Brain microvascular endothelial cell (primary cell): ENCODE data around the gene SEMA3A.

Experiments used
- DNase-seq: peaks from one replicate; pipeline ENCODE4 v3.0.0-alpha.2; 2020
- H3K27ac ChIP-seq: fragments of 250-450 bp; sonication (Bioruptor Pico); 2 replicates; pipeline ENCODE4 v1.5.1; 2020; ENCODE audit warnings: mild to moderate bottlenecking, moderate library complexity
- H3K27me3 ChIP-seq: fragments of 250-450 bp; sonication (Bioruptor Pico); replicated peaks from 2 replicates; pipeline ENCODE4 v1.5.1; 2020; ENCODE audit warnings: mild to moderate bottlenecking
- H3K36me3 ChIP-seq: fragments of 250-450 bp; sonication (Bioruptor Pico); replicated peaks from 2 replicates; pipeline ENCODE4 v1.5.1; 2020; ENCODE audit warnings: mild to moderate bottlenecking
- H3K4me3 ChIP-seq: 2 replicates; pipeline ENCODE4 v1.5.1; 2011; ENCODE audit warnings: low read depth, mild to moderate bottlenecking, control low read depth, low read length, moderate library complexity
- in situ Hi-C: cut with HindIII; loops from 2 replicates; pipeline ENCODE4 v1.10.0; 2017; ENCODE audit warnings: low sequenced_read_pairs, low pct_ligation_motif_present
- TF ChIP-seq, protein P1 (sequence below): IDR thresholded peaks from 2 replicates; pipeline ENCODE4 v1.5.1; 2011; ENCODE audit warnings: low read depth, mild to moderate bottlenecking, moderate library complexity, low read length, control low read depth, inconsistent platforms; ENCODE audit errors: missing control alignments

SEMA3A gene

DNA sequence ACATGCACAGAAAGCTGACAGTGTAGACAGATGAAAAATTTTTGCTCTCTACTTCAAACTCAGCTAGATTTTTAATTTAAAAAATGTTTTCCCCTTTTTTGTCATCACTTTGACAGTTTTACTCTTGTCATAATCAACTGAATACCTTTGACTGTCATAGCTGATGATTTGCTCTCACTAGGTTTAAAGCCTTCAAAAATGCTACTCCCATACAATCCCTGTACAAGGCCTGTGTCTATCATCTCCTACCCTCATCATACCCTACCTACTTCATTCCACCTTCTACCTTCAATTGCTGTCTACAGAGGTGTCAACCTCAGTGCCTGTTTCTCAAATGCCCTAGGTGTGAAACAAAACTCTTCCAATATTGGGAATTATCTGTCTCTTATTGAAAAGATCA, 230.3 kb downstream of the SEMA3A start:
- Histone ChIP-seq H3K27me3 (no peaks in the 10 kb centered on the region), H3K36me3 (no peaks in the 10 kb centered on the region), H3K4me3 (no peak overlapping the region), H3K27ac (no peak overlapping the region)
- TF ChIP-seq, protein P1, sequence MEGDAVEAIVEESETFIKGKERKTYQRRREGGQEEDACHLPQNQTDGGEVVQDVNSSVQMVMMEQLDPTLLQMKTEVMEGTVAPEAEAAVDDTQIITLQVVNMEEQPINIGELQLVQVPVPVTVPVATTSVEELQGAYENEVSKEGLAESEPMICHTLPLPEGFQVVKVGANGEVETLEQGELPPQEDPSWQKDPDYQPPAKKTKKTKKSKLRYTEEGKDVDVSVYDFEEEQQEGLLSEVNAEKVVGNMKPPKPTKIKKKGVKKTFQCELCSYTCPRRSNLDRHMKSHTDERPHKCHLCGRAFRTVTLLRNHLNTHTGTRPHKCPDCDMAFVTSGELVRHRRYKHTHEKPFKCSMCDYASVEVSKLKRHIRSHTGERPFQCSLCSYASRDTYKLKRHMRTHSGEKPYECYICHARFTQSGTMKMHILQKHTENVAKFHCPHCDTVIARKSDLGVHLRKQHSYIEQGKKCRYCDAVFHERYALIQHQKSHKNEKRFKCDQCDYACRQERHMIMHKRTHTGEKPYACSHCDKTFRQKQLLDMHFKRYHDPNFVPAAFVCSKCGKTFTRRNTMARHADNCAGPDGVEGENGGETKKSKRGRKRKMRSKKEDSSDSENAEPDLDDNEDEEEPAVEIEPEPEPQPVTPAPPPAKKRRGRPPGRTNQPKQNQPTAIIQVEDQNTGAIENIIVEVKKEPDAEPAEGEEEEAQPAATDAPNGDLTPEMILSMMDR: no peak
- in situ Hi-C loops: no loop called here
- no peak for DNase-seq

DNA sequence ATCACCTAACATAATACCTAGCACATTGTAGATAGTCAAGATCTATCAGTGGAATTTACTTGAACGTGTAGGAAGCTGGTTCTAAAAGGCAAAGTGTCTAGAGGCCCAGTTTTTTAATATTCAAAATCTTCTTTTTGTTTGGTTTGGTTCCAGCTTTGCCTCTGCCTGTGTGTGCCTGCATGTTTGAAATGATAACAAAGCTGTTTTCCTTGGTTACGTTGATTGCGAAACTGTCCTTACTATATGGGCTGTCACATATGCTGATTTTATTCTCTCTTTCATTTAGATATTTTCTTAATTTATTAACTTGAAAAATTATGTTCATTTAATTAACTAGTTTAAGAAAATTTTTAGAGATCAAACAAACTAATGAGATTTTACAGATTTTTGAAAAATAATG, 237.3 kb downstream of the SEMA3A start:
- DNase-seq: peak; percentile 56
- no peaks in the 10 kb centered on the region for H3K27me3 ChIP-seq
- TF ChIP-seq, protein P1: no peak
- H3K4me3 ChIP-seq: no peak overlapping the region
- H3K27ac ChIP-seq: no peak overlapping the region
- H3K36me3 ChIP-seq: no peaks in the 10 kb centered on the region
- in situ Hi-C loops: no loop called here

DNA sequence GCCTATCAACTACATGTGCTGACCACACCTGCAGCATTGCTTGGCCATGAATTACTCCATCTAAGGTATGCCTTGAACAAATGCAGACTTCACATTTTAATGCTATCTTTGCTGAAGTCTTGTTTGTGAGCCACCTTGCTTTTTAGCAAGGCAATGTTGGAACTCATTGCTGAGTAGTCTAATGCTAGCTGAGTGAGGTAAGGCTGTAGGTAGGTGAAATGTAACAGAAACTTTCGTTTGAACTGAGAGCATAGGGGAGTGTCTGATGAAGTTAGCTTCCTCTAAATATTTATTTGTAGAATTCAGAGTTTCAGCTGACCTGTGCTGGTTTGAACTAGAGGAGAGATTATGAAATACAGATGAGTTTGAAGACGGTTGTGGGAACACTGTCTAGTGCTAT, 238.5 kb downstream of the SEMA3A start:
- no peak for DNase-seq
- Histone ChIP-seq H3K36me3 (no peaks in the 10 kb centered on the region), H3K27me3 (no peaks in the 10 kb centered on the region), H3K27ac (no peak overlapping the region), H3K4me3 (no peak overlapping the region)
- TF ChIP-seq, protein P1: no peak
- in situ Hi-C loops: no loop called here

DNA sequence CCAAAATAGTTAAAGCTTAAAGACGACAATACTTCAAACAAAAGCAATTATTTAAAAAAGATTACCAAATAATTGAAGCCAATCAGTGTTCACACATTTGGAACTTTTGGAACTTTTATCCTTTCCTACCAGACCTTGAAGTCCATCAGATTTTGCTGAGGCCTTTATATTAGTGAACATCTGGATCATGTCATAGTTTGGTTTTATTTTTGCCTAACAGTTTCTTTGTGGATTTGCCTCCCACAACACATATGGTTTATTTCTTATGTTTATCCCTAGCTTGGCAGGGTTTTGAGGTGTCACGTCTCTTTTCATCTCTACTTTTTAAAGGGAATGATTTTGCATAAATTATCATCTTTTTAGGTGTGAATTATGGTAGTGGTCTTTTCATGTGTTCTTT, 242.4 kb downstream of the SEMA3A start:
- no peak for DNase-seq
- in situ Hi-C loops: no loop called here
- Histone ChIP-seq H3K36me3 (no peaks in the 10 kb centered on the region), H3K27me3 (no peaks in the 10 kb centered on the region), H3K4me3 (no peak overlapping the region), H3K27ac (no peak overlapping the region)
- TF ChIP-seq, protein P1: no peak

DNA sequence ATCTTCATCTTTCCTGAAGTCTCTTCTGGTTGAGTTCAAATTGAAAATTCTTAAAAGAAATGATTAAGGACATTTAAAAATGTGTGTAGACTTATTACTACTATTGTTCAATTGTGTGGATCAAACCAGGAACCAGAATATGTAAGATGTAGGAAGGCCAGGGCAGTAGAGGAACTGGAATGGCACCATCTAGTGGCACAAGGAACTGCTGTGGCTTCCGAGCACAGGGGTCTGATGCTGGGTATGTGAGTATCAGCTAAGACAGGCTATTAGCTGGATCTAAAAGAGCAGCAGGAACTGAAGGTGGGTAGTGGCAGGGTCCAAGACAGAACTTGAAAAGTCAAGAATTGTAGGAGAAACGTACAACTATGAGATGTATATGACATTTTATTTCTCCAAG, 247.3 kb downstream of the SEMA3A start:
- in situ Hi-C loops: loop anchor here (25.0 kb wide), 1 partner anchor 1790 kb away; no protein-coding TSS in a partner anchor
- TF ChIP-seq, protein P1: peak; percentile 71
- DNase-seq: no peak
- Histone ChIP-seq H3K27ac (no peak overlapping the region), H3K27me3 (no peaks in the 10 kb centered on the region), H3K36me3 (no peaks in the 10 kb centered on the region), H3K4me3 (no peak overlapping the region)

DNA sequence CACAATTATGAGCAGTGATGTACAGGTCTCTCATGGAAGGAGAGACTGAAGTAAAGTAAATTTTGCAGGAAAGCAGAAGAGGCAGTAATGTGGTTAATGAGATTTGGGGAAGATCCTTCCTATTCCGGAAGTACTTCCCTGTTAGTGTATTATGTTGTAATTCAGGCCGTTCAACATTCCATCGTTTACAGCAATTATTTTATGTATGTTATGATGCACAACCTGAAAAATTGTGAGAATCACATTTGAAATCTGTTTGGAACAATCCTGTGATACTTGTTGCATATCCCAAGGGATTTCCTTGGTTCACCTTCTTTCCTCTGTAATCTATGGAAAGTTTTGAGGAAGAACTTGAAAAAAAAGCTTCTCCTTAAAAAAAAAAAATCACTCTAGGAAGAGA, 247.8 kb downstream of the SEMA3A start:
- TF ChIP-seq, protein P1: no peak
- DNase-seq: no peak
- no peak overlapping the region for H3K27ac ChIP-seq
- no peaks in the 10 kb centered on the region for H3K27me3 ChIP-seq
- in situ Hi-C loops: loop anchor here (25.0 kb wide), 1 partner anchor 1790 kb away; no protein-coding TSS in a partner anchor
- H3K4me3 ChIP-seq: no peak overlapping the region
- H3K36me3 ChIP-seq: no peaks in the 10 kb centered on the region
